ENCODE results near the gene INPP5A.
"Not testable (repeated sequence)": the region's sequence is repeated elsewhere in the genome, so short reads cannot be mapped to it uniquely, and the experiment has no call there.

The INPP5A gene

DNA sequence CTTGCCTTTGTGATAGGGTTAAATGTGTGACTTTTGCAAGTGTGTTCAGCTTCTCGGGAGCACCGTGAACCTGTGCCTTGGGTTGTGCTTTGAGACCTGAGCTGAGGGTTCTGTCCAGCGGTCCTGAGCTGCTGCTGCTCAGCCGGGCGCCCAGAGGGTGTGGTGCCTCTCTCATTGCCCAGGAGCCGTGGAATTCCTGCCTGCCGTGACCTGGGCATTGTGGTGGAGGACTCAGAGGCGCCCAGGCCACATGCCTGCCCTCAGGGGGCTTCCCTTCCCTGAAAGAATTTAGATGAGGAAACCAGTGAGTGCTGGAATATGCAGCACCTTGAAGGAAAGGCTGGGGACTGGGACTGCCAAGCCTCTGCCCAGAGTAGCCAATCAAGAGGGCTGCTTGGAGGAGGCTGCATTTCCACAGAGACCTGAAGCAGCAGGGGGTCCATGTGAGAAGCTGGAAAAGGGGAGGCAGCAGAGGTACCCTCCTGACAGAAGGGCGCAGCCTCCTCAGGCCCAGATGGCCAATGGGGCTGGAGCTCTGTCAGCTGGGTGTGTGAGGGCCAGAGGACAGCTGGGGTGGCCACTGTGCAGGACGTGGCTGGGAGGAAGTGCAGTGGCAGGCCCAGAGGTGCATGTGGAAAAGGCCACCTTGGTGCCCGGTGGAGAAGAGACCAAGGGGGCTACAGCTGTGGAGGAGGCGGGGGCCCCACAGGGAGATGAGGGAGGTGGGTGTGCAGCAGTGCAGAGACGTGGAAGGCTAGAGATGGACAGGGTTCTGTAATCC, 141.0 kb downstream of the INPP5A start:
- Histone ChIP-seq H3K79me2 (ENCODE audit: control insufficient read depth, insufficient read depth, low read length, poor library complexity) (no peaks in the 10 kb centered on the region), H4K12ac (ENCODE audit: low read depth, low read length) (no peak overlapping the region), H3K27ac (ENCODE audit: low read depth, low read length) (no peak overlapping the region), H3K4me1 (ENCODE audit: control insufficient read depth in 1 of 2, insufficient read depth in 2 of 2, low read length in 2 of 2) (no peaks in the 10 kb centered on the region), H3K4me3 (ENCODE audit: low read depth, low read length) (no peak overlapping the region), H3K27me3 (ENCODE audit: insufficient read depth, low read length) (no peaks in the 10 kb centered on the region), H3K36me3 (ENCODE audit: control insufficient read depth in 1 of 2, insufficient read depth in 2 of 2, low read length in 2 of 2) (peaks cover 0 to 2% of the 10 kb centered on the region in 2 experiments), H3K9me3 (ENCODE audit: insufficient read depth, low read depth, low read length) (peaks cover 15% of the 10 kb centered on the region), H4K8ac (ENCODE audit: low read depth, low read length) (no peak overlapping the region), H2BK12ac (ENCODE audit: low read length) (no peak overlapping the region), H3K4ac (ENCODE audit: low read depth, low read length) (no peak overlapping the region), H3K79me1 (ENCODE audit: low read length) (no peaks in the 10 kb centered on the region), H3K4me2 (ENCODE audit: low read length) (no peak overlapping the region), H3K14ac (ENCODE audit: low read length) (no peak overlapping the region), H2AK5ac (ENCODE audit: low read length) (no peak overlapping the region), H4K91ac (ENCODE audit: low read depth, low read length) (no peak overlapping the region), H2BK5ac (ENCODE audit: low read depth, low read length, poor library complexity) (no peak overlapping the region), H3K23ac (ENCODE audit: low read length) (no peak overlapping the region), H2BK120ac (ENCODE audit: insufficient read depth, low read length, poor library complexity) (no peak overlapping the region), H3K18ac (ENCODE audit: low read length) (no peak overlapping the region), H3K9ac (ENCODE audit: low read length) (no peak overlapping the region), H2AFZ (ENCODE audit: insufficient read depth, low read length, poor library complexity) (no peak overlapping the region)
- no peak for DNase-seq
- WGBS (ENCODE audit: extremely low coverage, insufficient coverage, insufficient read length): no CpG with 5 or more reads among the region's 13 CpGs

DNA sequence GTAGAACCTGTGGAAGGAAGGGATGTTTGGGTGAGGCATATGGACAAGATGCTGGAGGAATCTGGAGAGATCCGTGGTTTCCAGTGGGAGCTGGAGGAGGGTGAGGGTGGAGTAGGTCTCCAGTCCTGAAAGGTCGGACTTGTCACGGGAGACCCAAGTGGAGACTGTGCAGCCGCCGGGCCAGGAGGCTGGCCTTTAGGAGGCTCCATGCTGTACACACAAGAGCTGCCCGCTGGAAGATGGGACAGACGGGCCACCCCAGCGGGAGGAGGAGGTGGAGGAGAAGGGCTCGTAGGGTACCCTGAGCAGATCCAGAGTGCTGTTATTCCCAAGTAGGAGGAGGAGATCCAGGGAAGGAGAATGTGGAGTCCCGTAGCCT, 141.6 kb downstream of the INPP5A start:
- no CpG with 5 or more reads among the region's 10 CpGs for WGBS (ENCODE audit: extremely low coverage, insufficient coverage, insufficient read length)
- H3K18ac ChIP-seq (ENCODE audit: low read length): no peak overlapping the region
- H2AK5ac ChIP-seq (ENCODE audit: low read length): no peak overlapping the region
- H3K4me3 ChIP-seq (ENCODE audit: low read depth, low read length): no peak overlapping the region
- no peaks in the 10 kb centered on the region for H3K4me1 ChIP-seq (ENCODE audit: control insufficient read depth in 1 of 2, insufficient read depth in 2 of 2, low read length in 2 of 2)
- no peaks in the 10 kb centered on the region for H3K79me1 ChIP-seq (ENCODE audit: low read length)
- H3K23ac ChIP-seq (ENCODE audit: low read length): no peak overlapping the region
- no peak overlapping the region for H4K91ac ChIP-seq (ENCODE audit: low read depth, low read length)
- no peak overlapping the region for H2BK5ac ChIP-seq (ENCODE audit: low read depth, low read length, poor library complexity)
- H3K9ac ChIP-seq (ENCODE audit: low read length): no peak overlapping the region
- no peaks in the 10 kb centered on the region for H3K79me2 ChIP-seq (ENCODE audit: control insufficient read depth, insufficient read depth, low read length, poor library complexity)
- no peaks in the 10 kb centered on the region for H3K27me3 ChIP-seq (ENCODE audit: insufficient read depth, low read length)
- no peak overlapping the region for H3K14ac ChIP-seq (ENCODE audit: low read length)
- no peak overlapping the region for H3K4ac ChIP-seq (ENCODE audit: low read depth, low read length)
- H3K9me3 ChIP-seq (ENCODE audit: insufficient read depth, low read depth, low read length): peaks cover 15% of the 10 kb centered on the region
- H4K8ac ChIP-seq (ENCODE audit: low read depth, low read length): no peak overlapping the region
- no peak for DNase-seq
- no peak overlapping the region for H2AFZ ChIP-seq (ENCODE audit: insufficient read depth, low read length, poor library complexity)
- no peak overlapping the region for H4K12ac ChIP-seq (ENCODE audit: low read depth, low read length)
- H3K27ac ChIP-seq (ENCODE audit: low read depth, low read length): no peak overlapping the region
- no peak overlapping the region for H2BK120ac ChIP-seq (ENCODE audit: insufficient read depth, low read length, poor library complexity)
- H3K36me3 ChIP-seq (ENCODE audit: control insufficient read depth in 1 of 2, insufficient read depth in 2 of 2, low read length in 2 of 2): peaks cover 0 to 2% of the 10 kb centered on the region in 2 experiments
- no peak overlapping the region for H2BK12ac ChIP-seq (ENCODE audit: low read length)
- H3K4me2 ChIP-seq (ENCODE audit: low read length): no peak overlapping the region

DNA sequence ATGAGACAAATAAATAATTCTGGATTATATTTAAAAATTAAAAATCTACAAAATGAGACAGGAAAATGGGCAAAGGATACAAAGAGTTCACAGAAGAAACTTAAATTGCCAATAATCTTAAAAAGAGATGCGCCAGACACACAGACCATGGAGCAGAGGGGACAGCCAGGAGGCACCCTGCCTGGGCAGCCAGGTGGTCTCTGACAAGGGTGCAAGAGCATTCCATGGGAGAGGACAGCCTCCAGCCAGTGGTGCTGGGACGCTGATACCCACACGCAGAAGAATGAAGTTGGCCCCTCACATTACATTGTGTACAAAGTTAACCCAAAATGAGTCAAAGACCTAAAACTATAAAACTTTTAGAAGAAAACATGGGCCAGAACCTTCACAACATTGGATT, 142.1 kb downstream of the INPP5A start:
- Histone ChIP-seq H2AFZ (ENCODE audit: insufficient read depth, low read length, poor library complexity) (no peak overlapping the region), H4K12ac (ENCODE audit: low read depth, low read length) (no peak overlapping the region), H2BK5ac (ENCODE audit: low read depth, low read length, poor library complexity) (no peak overlapping the region), H3K9ac (ENCODE audit: low read length) (no peak overlapping the region), H2BK120ac (ENCODE audit: insufficient read depth, low read length, poor library complexity) (no peak overlapping the region), H2BK12ac (ENCODE audit: low read length) (no peak overlapping the region), H3K4me2 (ENCODE audit: low read length) (no peak overlapping the region), H3K27me3 (ENCODE audit: insufficient read depth, low read length) (no peaks in the 10 kb centered on the region), H3K4me1 (ENCODE audit: control insufficient read depth in 1 of 2, insufficient read depth in 2 of 2, low read length in 2 of 2) (no peaks in the 10 kb centered on the region), H4K91ac (ENCODE audit: low read depth, low read length) (no peak overlapping the region), H3K4ac (ENCODE audit: low read depth, low read length) (no peak overlapping the region), H3K18ac (ENCODE audit: low read length) (no peak overlapping the region), H3K36me3 (ENCODE audit: control insufficient read depth in 1 of 2, insufficient read depth in 2 of 2, low read length in 2 of 2) (peaks cover 0 to 2% of the 10 kb centered on the region in 2 experiments), H3K9me3 (ENCODE audit: insufficient read depth, low read depth, low read length) (peaks cover 15% of the 10 kb centered on the region), H3K27ac (ENCODE audit: low read depth, low read length) (no peak overlapping the region), H4K8ac (ENCODE audit: low read depth, low read length) (no peak overlapping the region), H3K14ac (ENCODE audit: low read length) (no peak overlapping the region), H3K4me3 (ENCODE audit: low read depth, low read length) (no peak overlapping the region), H2AK5ac (ENCODE audit: low read length) (no peak overlapping the region), H3K79me1 (ENCODE audit: low read length) (no peaks in the 10 kb centered on the region), H3K23ac (ENCODE audit: low read length) (no peak overlapping the region), H3K79me2 (ENCODE audit: control insufficient read depth, insufficient read depth, low read length, poor library complexity) (no peaks in the 10 kb centered on the region)
- no CpG with 5 or more reads among the region's 3 CpGs for WGBS (ENCODE audit: extremely low coverage, insufficient coverage, insufficient read length)
- no peak for DNase-seq

DNA sequence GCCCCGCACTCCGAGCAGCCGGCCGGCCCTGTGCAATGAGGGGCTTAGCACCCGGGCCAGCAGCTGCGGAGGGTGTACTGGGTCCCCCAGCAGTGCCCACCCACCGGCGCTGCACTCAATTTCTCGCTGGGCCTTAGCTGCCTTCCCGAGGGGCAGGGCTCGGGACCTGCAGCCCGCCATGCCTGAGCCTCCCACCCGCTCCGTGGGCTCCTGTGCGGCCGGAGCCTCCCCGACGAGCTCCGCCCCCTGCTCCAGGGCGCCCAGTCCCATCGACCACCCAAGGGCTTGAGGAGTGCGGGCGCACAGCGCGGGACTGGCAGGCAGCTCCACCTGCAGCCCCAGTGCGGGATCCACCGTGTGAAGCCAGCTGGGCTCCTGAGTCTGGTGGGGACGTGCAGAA, 143.2 kb downstream of the INPP5A start:
- H2AK5ac ChIP-seq (ENCODE audit: low read length); H3K27ac ChIP-seq (ENCODE audit: low read depth, low read length); H3K79me1 ChIP-seq (ENCODE audit: low read length); H3K14ac ChIP-seq (ENCODE audit: low read length); H2BK120ac ChIP-seq (ENCODE audit: insufficient read depth, low read length, poor library complexity); H3K79me2 ChIP-seq (ENCODE audit: control insufficient read depth, insufficient read depth, low read length, poor library complexity); H3K4me3 ChIP-seq (ENCODE audit: low read depth, low read length); H2BK5ac ChIP-seq (ENCODE audit: low read depth, low read length, poor library complexity); DNase-seq; H4K8ac ChIP-seq (ENCODE audit: low read depth, low read length); H3K9ac ChIP-seq (ENCODE audit: low read length); H3K36me3 ChIP-seq (ENCODE audit: control insufficient read depth in 1 of 2, insufficient read depth in 2 of 2, low read length in 2 of 2); H3K4me1 ChIP-seq (ENCODE audit: control insufficient read depth in 1 of 2, insufficient read depth in 2 of 2, low read length in 2 of 2); H2AFZ ChIP-seq (ENCODE audit: insufficient read depth, low read length, poor library complexity); H3K4ac ChIP-seq (ENCODE audit: low read depth, low read length); H3K18ac ChIP-seq (ENCODE audit: low read length); H4K12ac ChIP-seq (ENCODE audit: low read depth, low read length); H3K4me2 ChIP-seq (ENCODE audit: low read length); H4K91ac ChIP-seq (ENCODE audit: low read depth, low read length); H3K23ac ChIP-seq (ENCODE audit: low read length); H2BK12ac ChIP-seq (ENCODE audit: low read length); H3K27me3 ChIP-seq (ENCODE audit: insufficient read depth, low read length): not testable (repeated sequence)
- WGBS (ENCODE audit: extremely low coverage, insufficient coverage, insufficient read length): no CpG with 5 or more reads among the region's 28 CpGs
- H3K9me3 ChIP-seq (ENCODE audit: insufficient read depth, low read depth, low read length): peaks cover 15% of the 10 kb centered on the region
